Central memory CD8-positive, alpha-beta T cell (primary cell): ENCODE results near the gene B3GNT5.
"Not testable (repeated sequence)": the region's sequence is repeated elsewhere in the genome, so short reads cannot be mapped to it uniquely, and the experiment has no call there.

ENCODE experiments used
- ATAC-seq: fragments of 150-1000 bp; cut with Tn5 transposase; replicated peaks from 2 replicates; pipeline ENCODE4 v1.10.0; 2022; ENCODE audit warnings: mild to moderate bottlenecking, moderate FRiP score, moderate number of reproducible peaks; ENCODE audit not compliant: poor library complexity, severe bottlenecking; ENCODE audit errors: extremely low read depth
- DNase-seq, 2 donors: peaks; one replicate each; pipeline ENCODE4 v3.0.0; 2021; ENCODE audit warnings: low spot score in 2 of 2
- H3K27ac Mint-ChIP-seq: one replicate; pipeline ENCODE4 v1.8.0; 2022; ENCODE audit warnings: low read depth, mild to moderate bottlenecking, moderate library complexity, mixed read lengths
- H3K27me3 Mint-ChIP-seq: one replicate; pipeline ENCODE4 v1.8.0; 2022; ENCODE audit warnings: mixed read lengths
- H3K36me3 Mint-ChIP-seq: one replicate; pipeline ENCODE4 v1.8.0; 2022; ENCODE audit warnings: mild to moderate bottlenecking, moderate library complexity, mixed read lengths; ENCODE audit not compliant: insufficient read depth
- H3K4me1 Mint-ChIP-seq: one replicate; pipeline ENCODE4 v1.8.0; 2022; ENCODE audit warnings: mixed read lengths
- H3K4me3 Mint-ChIP-seq: one replicate; pipeline ENCODE4 v1.8.0; 2022; ENCODE audit warnings: mild to moderate bottlenecking, moderate library complexity, mixed read lengths
- H3K9me3 Mint-ChIP-seq: one replicate; pipeline ENCODE4 v1.8.0; 2022; ENCODE audit warnings: mixed read lengths

The B3GNT5 gene

GRCh38 chr3:183217548-183218332 lies 35.3 kb upstream of the B3GNT5 start:
- DNase-seq: no peak
- Mint-ChIP-seq H3K27me3 (no peaks in the 10 kb centered on the region), H3K27ac (no peak overlapping the region), H3K9me3 (no peaks in the 10 kb centered on the region), H3K4me1 (no peaks in the 10 kb centered on the region), H3K36me3 (peaks cover 6% of the 10 kb centered on the region), H3K4me3 (no peak overlapping the region)
- no peak for ATAC-seq

- ATAC-seq (no peak), DNase-seq (no peak)
- Mint-ChIP-seq H3K4me1 (no peaks in the 10 kb centered on the region), H3K9me3 (no peaks in the 10 kb centered on the region), H3K27ac (no peak overlapping the region), H3K4me3 (no peak overlapping the region), H3K36me3 (peaks cover 6% of the 10 kb centered on the region), H3K27me3 (no peaks in the 10 kb centered on the region)
Observed at GRCh38 chr3:183218826-183219225, 34.2 kb upstream of the B3GNT5 start.

GRCh38 chr3:183220828-183221227 lies 32.2 kb upstream of the B3GNT5 start:
- peaks cover 12% of the 10 kb centered on the region for H3K4me1 Mint-ChIP-seq
- H3K27ac Mint-ChIP-seq: no peak overlapping the region
- DNase-seq (no peak), ATAC-seq (no peak)
- H3K36me3 Mint-ChIP-seq: peaks cover 4% of the 10 kb centered on the region
- no peak overlapping the region for H3K4me3 Mint-ChIP-seq
- H3K27me3 Mint-ChIP-seq: no peaks in the 10 kb centered on the region
- no peaks in the 10 kb centered on the region for H3K9me3 Mint-ChIP-seq

GRCh38 chr3:183222631-183223235 lies 30.3 kb upstream of the B3GNT5 start:
- no peak for ATAC-seq
- Mint-ChIP-seq H3K4me1 (peaks cover 12% of the 10 kb centered on the region), H3K9me3 (no peaks in the 10 kb centered on the region), H3K27ac (no peak overlapping the region), H3K36me3 (peaks cover 6% of the 10 kb centered on the region), H3K4me3 (no peak overlapping the region), H3K27me3 (no peaks in the 10 kb centered on the region)
- DNase-seq: no peak

- Mint-ChIP-seq H3K9me3 (no peaks in the 10 kb centered on the region), H3K27ac (peak overlapping the region; percentile 56), H3K4me1 (peaks cover 12% of the 10 kb centered on the region), H3K4me3 (peak overlapping the region; percentile 56), H3K36me3 (peaks cover 6% of the 10 kb centered on the region), H3K27me3 (no peaks in the 10 kb centered on the region)
- ATAC-seq (peak; percentile 71), DNase-seq (no peak)
Observed at GRCh38 chr3:183224180-183224970, 28.7 kb upstream of the B3GNT5 start.

GRCh38 chr3:183226333-183226890 lies 26.6 kb upstream of the B3GNT5 start:
- Mint-ChIP-seq H3K36me3 (peaks cover 6% of the 10 kb centered on the region), H3K9me3 (no peaks in the 10 kb centered on the region), H3K27me3 (no peaks in the 10 kb centered on the region), H3K4me3 (no peak overlapping the region), H3K27ac (no peak overlapping the region), H3K4me1 (peaks cover 12% of the 10 kb centered on the region)
- no peak for ATAC-seq
- no peak for DNase-seq

GRCh38 chr3:183227586-183227985 lies 25.5 kb upstream of the B3GNT5 start:
- H3K9me3 Mint-ChIP-seq: no peaks in the 10 kb centered on the region
- no peaks in the 10 kb centered on the region for H3K27me3 Mint-ChIP-seq
- peaks cover 12% of the 10 kb centered on the region for H3K4me1 Mint-ChIP-seq
- H3K36me3 Mint-ChIP-seq: peaks cover 5% of the 10 kb centered on the region
- no peak overlapping the region for H3K4me3 Mint-ChIP-seq
- ATAC-seq: no peak
- DNase-seq: no peak
- no peak overlapping the region for H3K27ac Mint-ChIP-seq

GRCh38 chr3:183229178-183229577 lies 23.9 kb upstream of the B3GNT5 start:
- Mint-ChIP-seq H3K4me3 (no peak overlapping the region), H3K36me3 (peaks cover 3% of the 10 kb centered on the region), H3K4me1 (peaks cover 11% of the 10 kb centered on the region), H3K27me3 (no peaks in the 10 kb centered on the region), H3K27ac (no peak overlapping the region), H3K9me3 (no peaks in the 10 kb centered on the region)
- DNase-seq (no peak), ATAC-seq (no peak)

- ATAC-seq, H3K27ac Mint-ChIP-seq, H3K27me3 Mint-ChIP-seq, H3K4me1 Mint-ChIP-seq, H3K36me3 Mint-ChIP-seq, DNase-seq, H3K9me3 Mint-ChIP-seq, H3K4me3 Mint-ChIP-seq: not testable (repeated sequence)
Observed at GRCh38 chr3:183230251-183230650, 22.8 kb upstream of the B3GNT5 start.

- no peaks in the 10 kb centered on the region for H3K27me3 Mint-ChIP-seq
- H3K4me3 Mint-ChIP-seq: no peak overlapping the region
- no peak overlapping the region for H3K27ac Mint-ChIP-seq
- no peaks in the 10 kb centered on the region for H3K4me1 Mint-ChIP-seq
- no peak for DNase-seq
- H3K36me3 Mint-ChIP-seq: peaks cover 2% of the 10 kb centered on the region
- ATAC-seq: no peak
- no peaks in the 10 kb centered on the region for H3K9me3 Mint-ChIP-seq
Observed at GRCh38 chr3:183230826-183231225, 22.2 kb upstream of the B3GNT5 start.

GRCh38 chr3:183233966-183234365 lies 19.1 kb upstream of the B3GNT5 start:
- DNase-seq: no peak
- H3K4me1 Mint-ChIP-seq: no peaks in the 10 kb centered on the region
- no peaks in the 10 kb centered on the region for H3K36me3 Mint-ChIP-seq
- H3K27ac Mint-ChIP-seq: no peak overlapping the region
- H3K27me3 Mint-ChIP-seq: no peaks in the 10 kb centered on the region
- no peak for ATAC-seq
- H3K4me3 Mint-ChIP-seq: no peak overlapping the region
- no peaks in the 10 kb centered on the region for H3K9me3 Mint-ChIP-seq

GRCh38 chr3:183239046-183239445 lies 14.0 kb upstream of the B3GNT5 start:
- H3K27ac Mint-ChIP-seq: no peak overlapping the region
- no peak overlapping the region for H3K4me3 Mint-ChIP-seq
- DNase-seq (no peak), ATAC-seq (no peak)
- no peaks in the 10 kb centered on the region for H3K27me3 Mint-ChIP-seq
- H3K36me3 Mint-ChIP-seq: no peaks in the 10 kb centered on the region
- no peaks in the 10 kb centered on the region for H3K4me1 Mint-ChIP-seq
- H3K9me3 Mint-ChIP-seq: peaks cover 7% of the 10 kb centered on the region
